Hepatocyte (in vitro differentiated cells): Measurements from ENCODE around the gene DNM3. TPM values are rescaled to one million over a fixed set of nuclear protein-coding genes. Genes with fewer than 3 reads are reported as not detected.
A peak's percentile ranks its signal among the peaks of the same experiment; 100 is the strongest.

Source experiments
- DNase-seq: peaks from one replicate; pipeline ENCODE4 v3.0.0-alpha.2; 2016; ENCODE audit warnings: low spot score
- H2AFZ ChIP-seq: fragments of 200-600 bp; sonication (generic); 2 replicates; pipeline ENCODE4 v1.6.0; 2016; ENCODE audit warnings: antibody characterized with exemption, mild to moderate bottlenecking
- H3K27ac ChIP-seq: fragments of 200-600 bp; sonication (generic); 2 replicates; pipeline ENCODE4 v1.5.1; 2016; ENCODE audit warnings: mild to moderate bottlenecking
- H3K27me3 ChIP-seq: fragments of 200-600 bp; sonication (generic); 2 replicates; pipeline ENCODE4 v1.6.1; 2016
- H3K36me3 ChIP-seq: fragments of 200-600 bp; sonication (generic); replicated peaks from 2 replicates; pipeline ENCODE4 v1.5.1; 2016; ENCODE audit warnings: low read depth; ENCODE audit not compliant: insufficient read depth
- H3K4me1 ChIP-seq: fragments of 200-600 bp; sonication (generic); 2 replicates; pipeline ENCODE4 v1.5.1; 2016; ENCODE audit warnings: mild to moderate bottlenecking, moderate library complexity; ENCODE audit not compliant: insufficient read depth
- H3K4me2 ChIP-seq: fragments of 200-600 bp; sonication (generic); 2 replicates; pipeline ENCODE4 v1.6.0; 2016
- H3K4me3 ChIP-seq: fragments of 200-600 bp; sonication (generic); 2 replicates; pipeline ENCODE4 v1.5.1; 2016; ENCODE audit warnings: mild to moderate bottlenecking
- H3K79me2 ChIP-seq: fragments of 200-600 bp; sonication (generic); 2 replicates; pipeline ENCODE4 v1.6.0; 2017; ENCODE audit warnings: mild to moderate bottlenecking
- H3K9me2 ChIP-seq: fragments of 200-600 bp; sonication (generic); replicated peaks from 2 replicates; pipeline ENCODE4 v1.6.0; 2017; ENCODE audit warnings: mild to moderate bottlenecking; ENCODE audit not compliant: insufficient read depth
- H3K9me3 ChIP-seq: fragments of 200-600 bp; sonication (generic); 2 replicates; pipeline ENCODE4 v1.5.1; 2016; ENCODE audit warnings: low read depth, mild to moderate bottlenecking
- H4K20me1 ChIP-seq: fragments of 200-600 bp; sonication (generic); 2 replicates; pipeline ENCODE4 v1.6.0; 2016; ENCODE audit warnings: mild to moderate bottlenecking; ENCODE audit not compliant: insufficient read depth, poor library complexity, severe bottlenecking
- EZH2 ChIP-seq: fragments of 200-600 bp; sonication (generic); IDR thresholded peaks from 2 replicates; pipeline ENCODE4 v1.6.1; 2016; ENCODE audit warnings: antibody characterized with exemption, mild to moderate bottlenecking, borderline replicate concordance
- EZH2phosphoT487 ChIP-seq: fragments of 200-600 bp; sonication (generic); IDR thresholded peaks from one replicate; pipeline ENCODE4 v1.6.1; 2018; ENCODE audit warnings: antibody characterized with exemption, mild to moderate bottlenecking, low read depth, moderate library complexity; ENCODE audit not compliant: unreplicated experiment, severe bottlenecking
- WGBS: methylation state at CpG from one replicate; pipeline ENCODE4 v1.1.6; 2016; ENCODE audit warnings: low lambda C conversion rate; ENCODE audit errors: missing lambda C conversion rate; 5-methylcytosine and 5-hydroxymethylcytosine counted together
- polyA plus RNA-seq: library from polyadenylated mRNA; unstranded; fragments of >200 nt; fragmentation: Nextera tagmentation; extraction: Ambion mirVana; gene quantifications from 2 replicates; pipeline ENCODE4 v1.2.1, GENCODE V29; 2016
- total RNA-seq: library from RNA; depleted of rRNA; stranded (reverse); fragments of >200 nt; gene quantifications from 2 replicates; pipeline ENCODE4 v1.2.3, GENCODE V29; 2014
- TF ChIP-seq, protein P1 (sequence below): fragments of 200-600 bp; sonication (generic); IDR thresholded peaks from 2 replicates; pipeline ENCODE4 v1.5.1; 2016; ENCODE audit warnings: antibody characterized with exemption, mild to moderate bottlenecking; ENCODE audit not compliant: poor library complexity

The DNM3 gene
- total and polyA plus RNA-seq, 2 experiments from 2014 or later: 1.5 TPM; not detected in 1

- 8% methylated on average over 3 of the region's 3 CpGs for WGBS
These were observed 161.5 kb downstream of the DNM3 start for GRCh38 chr1:172002725-172003345.

GRCh38 chr1:172003766-172004530 lies 162.7 kb downstream of the DNM3 start:
- H3K27ac ChIP-seq: peak overlapping the region; percentile 5
- no peak overlapping the region for H3K4me2 ChIP-seq
- H3K36me3 ChIP-seq: no peaks in the 10 kb centered on the region
- H3K4me1 ChIP-seq: peaks cover 12% of the 10 kb centered on the region
- H3K27me3 ChIP-seq: no peaks in the 10 kb centered on the region
- no peaks in the 10 kb centered on the region for H3K9me3 ChIP-seq
- no peaks in the 10 kb centered on the region for H3K79me2 ChIP-seq
- no peaks in the 10 kb centered on the region for H3K9me2 ChIP-seq
- WGBS: 93% methylated on average over 3 of the region's 3 CpGs
- no peaks in the 10 kb centered on the region for H4K20me1 ChIP-seq
- H2AFZ ChIP-seq: no peak overlapping the region
- TF ChIP-seq EZH2 (no peak), EZH2phosphoT487 (no peak)
- TF ChIP-seq, protein P1, sequence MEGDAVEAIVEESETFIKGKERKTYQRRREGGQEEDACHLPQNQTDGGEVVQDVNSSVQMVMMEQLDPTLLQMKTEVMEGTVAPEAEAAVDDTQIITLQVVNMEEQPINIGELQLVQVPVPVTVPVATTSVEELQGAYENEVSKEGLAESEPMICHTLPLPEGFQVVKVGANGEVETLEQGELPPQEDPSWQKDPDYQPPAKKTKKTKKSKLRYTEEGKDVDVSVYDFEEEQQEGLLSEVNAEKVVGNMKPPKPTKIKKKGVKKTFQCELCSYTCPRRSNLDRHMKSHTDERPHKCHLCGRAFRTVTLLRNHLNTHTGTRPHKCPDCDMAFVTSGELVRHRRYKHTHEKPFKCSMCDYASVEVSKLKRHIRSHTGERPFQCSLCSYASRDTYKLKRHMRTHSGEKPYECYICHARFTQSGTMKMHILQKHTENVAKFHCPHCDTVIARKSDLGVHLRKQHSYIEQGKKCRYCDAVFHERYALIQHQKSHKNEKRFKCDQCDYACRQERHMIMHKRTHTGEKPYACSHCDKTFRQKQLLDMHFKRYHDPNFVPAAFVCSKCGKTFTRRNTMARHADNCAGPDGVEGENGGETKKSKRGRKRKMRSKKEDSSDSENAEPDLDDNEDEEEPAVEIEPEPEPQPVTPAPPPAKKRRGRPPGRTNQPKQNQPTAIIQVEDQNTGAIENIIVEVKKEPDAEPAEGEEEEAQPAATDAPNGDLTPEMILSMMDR: no peak
- H3K4me3 ChIP-seq: no peak overlapping the region
- no peak for DNase-seq

More at GRCh38 chr1:172002725-172003345, 161.5 kb downstream of the DNM3 start:
- Histone ChIP-seq H3K9me3 (no peaks in the 10 kb centered on the region), H4K20me1 (no peaks in the 10 kb centered on the region), H3K27me3 (no peaks in the 10 kb centered on the region), H2AFZ (no peak overlapping the region), H3K27ac (no peak overlapping the region), H3K36me3 (no peaks in the 10 kb centered on the region), H3K4me3 (no peak overlapping the region), H3K9me2 (no peaks in the 10 kb centered on the region), H3K4me1 (peaks cover 12% of the 10 kb centered on the region), H3K79me2 (no peaks in the 10 kb centered on the region), H3K4me2 (no peak overlapping the region)
- DNase-seq: peak; percentile 70
- TF ChIP-seq, protein P1: peak; percentile 85
- TF ChIP-seq EZH2phosphoT487: no peak

DNA sequence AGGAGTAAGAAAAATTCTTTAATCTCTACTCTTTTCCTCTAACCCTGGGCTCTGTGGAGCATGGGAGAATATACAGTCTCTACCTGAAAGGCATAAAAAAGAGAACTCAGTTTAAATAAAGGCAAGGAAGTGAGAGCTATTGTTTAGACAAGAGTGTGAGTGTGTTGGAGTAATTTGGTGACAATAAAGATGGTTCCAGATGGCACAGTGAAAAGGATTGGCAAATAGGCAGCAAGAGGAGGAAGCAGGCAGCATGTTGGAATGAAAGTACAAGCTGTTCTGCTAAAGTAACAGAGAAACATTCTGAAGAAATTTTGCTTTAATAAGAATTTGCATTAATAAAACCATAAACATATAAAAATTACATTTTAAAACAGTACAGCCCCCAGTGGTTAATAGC lies 163.4 kb downstream of the DNM3 start:
- no peak overlapping the region for H2AFZ ChIP-seq
- no peak for TF ChIP-seq EZH2phosphoT487
- TF ChIP-seq, protein P1: no peak
- TF ChIP-seq EZH2: no peak
- no peaks in the 10 kb centered on the region for H3K9me2 ChIP-seq
- no peak for DNase-seq
- no peaks in the 10 kb centered on the region for H3K79me2 ChIP-seq
- H3K9me3 ChIP-seq: no peaks in the 10 kb centered on the region
- H3K36me3 ChIP-seq: no peaks in the 10 kb centered on the region
- no peak overlapping the region for H3K4me2 ChIP-seq
- H3K4me3 ChIP-seq: no peak overlapping the region
- no peak overlapping the region for H3K27ac ChIP-seq
- peaks cover 12% of the 10 kb centered on the region for H3K4me1 ChIP-seq
- no peaks in the 10 kb centered on the region for H4K20me1 ChIP-seq
- H3K27me3 ChIP-seq: no peaks in the 10 kb centered on the region
